K562 (cell line): ENCODE results near the gene IL24. TPM values are rescaled to one million over a fixed set of nuclear protein-coding genes. Genes with fewer than 3 reads are reported as not detected.

Source experiments
- ATAC-seq: fragments of 200-7000 bp; cut with Tn5 transposase; 3 replicates; pipeline ENCODE4 v1.9.1; 2020; ENCODE audit warnings: moderate library complexity
- BruUV-seq: library from RNA; stranded (reverse); fragments of 400-500 nt; replicated peaks from 2 replicates; lab custom pipeline; 2021; lab: Mats Ljungman, UMichigan
- CTCF ChIA-PET: fragments of 300-600 bp; formaldehyde crosslinking; extraction: SDS; loops from one replicate; lab custom pipeline; 2021; ENCODE audit warnings: low intra/inter-chr PET ratio; lab: Yijun Ruan, JAX
- POLR2A ChIA-PET: fragments of 300-600, 350-650 bp; sonication (Branson Sonifier 250); formaldehyde crosslinking; extraction: SDS; loops from one replicate; lab custom pipeline; 2021; ENCODE audit warnings: antibody characterized with exemption, inconsistent platforms; lab: Yijun Ruan, JAX
- DNase-seq, 4 experiments: peaks; one replicate each; pipeline versions ENCODE4 v3.0.0 to v3.0.0-alpha.2; 2011 to 2018; ENCODE audit warnings: low spot score in 3 of 4, mixed read lengths in 3 of 4; ENCODE audit errors: extremely low read depth in 1 of 4
- FAIRE-seq: peaks from 2 replicates; lab custom pipeline; 2011; peaks lifted over from hg19 to GRCh38; lab: Jason Lieb, UNC
- H2AFZ ChIP-seq: 2 replicates; pipeline ENCODE4 v1.6.0; 2011; ENCODE audit warnings: low read depth, low read length, control low read depth, inconsistent platforms
- H3K27ac ChIP-seq: fragments of 200-600 bp; 3 replicates; pipeline ENCODE4 v1.8.0; 2011; ENCODE audit warnings: low read depth, mild to moderate bottlenecking, control low read depth, inconsistent platforms, low read length, moderate library complexity, mixed read lengths; ENCODE audit errors: extremely low read depth
- H3K27me3 ChIP-seq, 2 experiments: fragments of 300-600 bp in 1 of 2; 2 replicates in 1 of 2; 3 replicates in 1 of 2; pipeline versions ENCODE4 v1.6.0 to v1.8.0; 2011; ENCODE audit warnings: inconsistent platforms in 2 of 2, low read length in 2 of 2, mild to moderate bottlenecking in 1 of 2, mixed read lengths in 1 of 2, moderate library complexity in 1 of 2; ENCODE audit not compliant: control insufficient read depth in 2 of 2, insufficient read depth in 2 of 2
- H3K36me3 ChIP-seq: fragments of 300-600 bp; 3 replicates; pipeline ENCODE4 v1.8.0; 2011; ENCODE audit warnings: mild to moderate bottlenecking, low read length, inconsistent platforms; ENCODE audit not compliant: control insufficient read depth, insufficient read depth
- H3K4me1 ChIP-seq, 2 experiments: fragments of 200-600 bp in 1 of 2; replicated peaks in 1 of 2; 2 replicates in 1 of 2; 3 replicates in 1 of 2; pipeline versions ENCODE4 v1.5.1 to v1.8.0; 2011; ENCODE audit warnings: inconsistent platforms in 2 of 2, low read length in 2 of 2, mild to moderate bottlenecking in 1 of 2, mixed read lengths in 1 of 2, moderate library complexity in 1 of 2; ENCODE audit not compliant: control insufficient read depth in 2 of 2, insufficient read depth in 2 of 2
- H3K4me2 ChIP-seq: 2 replicates; pipeline ENCODE4 v1.6.1; 2011; ENCODE audit warnings: low read length, control low read depth, inconsistent platforms, mixed read lengths; ENCODE audit not compliant: insufficient read depth
- H3K4me3 ChIP-seq: fragments of 200-600 bp; sonication (generic), shearing (Covaris generic); 2 replicates; pipeline ENCODE4 v1.5.1; 2016; ENCODE audit warnings: control low read depth, inconsistent platforms
- H3K79me2 ChIP-seq: fragments of 200-600 bp; 3 replicates; pipeline ENCODE4 v1.8.0; 2011; ENCODE audit warnings: low read length, inconsistent platforms; ENCODE audit not compliant: control insufficient read depth, insufficient read depth
- H3K9ac ChIP-seq, 2 experiments: 2 replicates each; pipeline versions ENCODE4 v1.6.0 to v1.6.1; 2011; ENCODE audit warnings: low read depth in 2 of 2, low read length in 2 of 2, control low read depth in 1 of 2, inconsistent platforms in 1 of 2, mild to moderate bottlenecking in 1 of 2, mixed read lengths in 1 of 2; ENCODE audit not compliant: insufficient read depth in 1 of 2
- H3K9me1 ChIP-seq: one replicate; pipeline ENCODE4 v1.6.0; 2011; ENCODE audit warnings: inconsistent platforms, mild to moderate bottlenecking, low read length, moderate library complexity; ENCODE audit not compliant: control insufficient read depth, insufficient read depth
- H3K9me3 ChIP-seq: replicated peaks from 2 replicates; pipeline ENCODE4 v1.5.1; 2011; ENCODE audit warnings: low read depth, low read length, inconsistent platforms; ENCODE audit not compliant: control insufficient read depth, insufficient read depth
- H4K20me1 ChIP-seq: replicated peaks from 2 replicates; pipeline ENCODE4 v1.6.1; 2011; ENCODE audit warnings: low read length, inconsistent platforms, mixed read lengths; ENCODE audit not compliant: control insufficient read depth, insufficient read depth
- ATF1 ChIP-seq, 2 experiments: fragments of 450-650 bp in 1 of 2; IDR thresholded peaks; 2 replicates each; pipeline ENCODE4 v1.6.1; 2016; ENCODE audit warnings: missing compliant biosample characterization in 1 of 2, missing genetic modification characterization in 1 of 2
- CHD4 ChIP-seq: fragments of 200-600 bp; sonication (generic); IDR thresholded peaks from 3 replicates; pipeline ENCODE4 v1.6.1; 2012; ENCODE audit warnings: low read depth, mild to moderate bottlenecking, mixed read lengths, low read length, inconsistent platforms; ENCODE audit not compliant: insufficient read depth, insufficient replicate concordance, poor library complexity, severe bottlenecking
- ETV1 ChIP-seq: fragments of 450-650 bp; conservative IDR thresholded peaks from 2 replicates; pipeline ENCODE4 v1.6.1; 2016; ENCODE audit warnings: missing genetic modification characterization, control low read depth, low read depth, missing compliant biosample characterization
- GABPA ChIP-seq: fragments of 200-800 bp; sonication (Bioruptor generic); conservative IDR thresholded peaks from 2 replicates; pipeline ENCODE4 v1.6.1; 2016; ENCODE audit warnings: low read depth, missing genetic modification characterization, missing compliant biosample characterization
- HDAC6 ChIP-seq: IDR thresholded peaks from 2 replicates; pipeline ENCODE4 v1.6.1; 2012; ENCODE audit warnings: low read depth, mild to moderate bottlenecking, control low read depth, inconsistent platforms, low read length, moderate library complexity
- MBD1 ChIP-seq: fragments of 250-450 bp; sonication (Bioruptor Pico); IDR thresholded peaks from 2 replicates; pipeline ENCODE4 v1.8.0; 2022; ENCODE audit warnings: inconsistent platforms
- MLX ChIP-seq, 2 experiments: fragments of 450-650 bp in 1 of 2; sonication (generic) in 1 of 2; formaldehyde crosslinking; conservative IDR thresholded peaks; 2 replicates each; pipeline versions ENCODE4 v1.4.0 to v1.8.1; 2020 to 2022; ENCODE audit warnings: mild to moderate bottlenecking in 1 of 2, missing genetic modification reagents in 1 of 2
- NONO ChIP-seq, 2 experiments: fragments of 200-400 bp in 1 of 2; fragments of 450-650 bp in 1 of 2; formaldehyde crosslinking in 1 of 2; IDR thresholded peaks; 2 replicates each; pipeline ENCODE4 v1.6.1; 2017; ENCODE audit warnings: low read depth in 2 of 2, mild to moderate bottlenecking in 2 of 2, moderate library complexity in 2 of 2, low read length in 1 of 2
- PHTF2 ChIP-seq: fragments of 250-450 bp; sonication (Bioruptor Pico); IDR thresholded peaks from 2 replicates; pipeline ENCODE4 v1.5.0; 2021; ENCODE audit warnings: mild to moderate bottlenecking
- SMARCA5 ChIP-seq: fragments of 450-650 bp; IDR thresholded peaks from 2 replicates; pipeline ENCODE4 v1.6.1; 2016
- STAG1 ChIP-seq: sonication (generic); formaldehyde crosslinking; IDR thresholded peaks from 2 replicates; pipeline ENCODE4 v1.5.0; 2020; ENCODE audit warnings: missing genetic modification reagents, borderline replicate concordance
- STAT5A ChIP-seq: IDR thresholded peaks from 2 replicates; pipeline ENCODE4 v1.6.1; 2012; ENCODE audit warnings: low read length, inconsistent platforms, borderline replicate concordance
- ZNF146 ChIP-seq: IDR thresholded peaks from one replicate; pipeline ENCODE4 v1.6.1; 2018; ENCODE audit warnings: missing compliant biosample characterization; ENCODE audit not compliant: unreplicated experiment
- ZNF280B ChIP-seq: fragments of 250-450 bp; sonication (Bioruptor Pico); IDR thresholded peaks from 2 replicates; pipeline ENCODE4 v1.5.1; 2021; ENCODE audit warnings: mild to moderate bottlenecking
- ZNF311 ChIP-seq: fragments of 250-450 bp; sonication (Bioruptor Pico); IDR thresholded peaks from 2 replicates; pipeline ENCODE4 v1.4.0; 2020; ENCODE audit warnings: mild to moderate bottlenecking, moderate library complexity
- ZNF57 ChIP-seq: fragments of 450-650 bp; formaldehyde crosslinking; IDR thresholded peaks from 2 replicates; pipeline ENCODE4 v1.4.0; 2020; ENCODE audit warnings: mild to moderate bottlenecking, moderate library complexity
- ZNF785 ChIP-seq: fragments of 250-450 bp; sonication (Bioruptor Pico); IDR thresholded peaks from 2 replicates; pipeline ENCODE4 v1.4.0; 2020; ENCODE audit warnings: mild to moderate bottlenecking
- WGBS: fragments of 100-300 bp; shearing (Covaris generic); methylation state at CpG from one replicate; pipeline ENCODE4 v1.1.6; 2016; ENCODE audit warnings: low coverage, mixed read lengths; ENCODE audit not compliant: insufficient coverage; ENCODE audit errors: missing lambda C conversion rate; 5-methylcytosine and 5-hydroxymethylcytosine counted together
- in situ Hi-C: fragments of 300-500 bp; cut with MboI; formaldehyde crosslinking; loops from 4 replicates; pipeline ENCODE4 v1.15.0; 2018; ENCODE audit warnings: inconsistent platforms, mixed read lengths
- intact Hi-C: fragments of 100-400 bp; cut with micrococcal nuclease; formaldehyde crosslinking; loops from 2 replicates; pipeline ENCODE4 v1.14.2; 2022
- polyA plus RNA-seq, 8 experiments: library from polyadenylated mRNA; depleted of rRNA in 4 of 8; stranded (reverse) in 5 of 8; unstranded in 3 of 8; fragments of >200 nt; fragmentation: Nextera tagmentation in 2 of 8; fragmentation: Illumina TruSeq in 1 of 8; extraction: Ambion mirVana in 2 of 8; extraction: Trizol in 1 of 8; gene quantifications; 2 replicates each; pipeline versions ENCODE4 v1.2.1 to v1.2.3, GENCODE V29; 2011 to 2014; ENCODE audit warnings: inconsistent platforms in 1 of 8, missing spikeins in 1 of 8
- total RNA-seq, 7 experiments: library from RNA; depleted of rRNA in 6 of 7; stranded (reverse); fragments of >200 nt in 6 of 7; fragmentation: Illumina TruSeq in 2 of 7; extraction: Trizol in 2 of 7; gene quantifications; 2 replicates each; pipeline versions ENCODE4 v1.2.1 to v1.2.3, GENCODE V29; 2011 to 2021; ENCODE audit warnings: low replicate concordance in 1 of 7

The IL24 gene
- total and polyA plus RNA-seq, 9 of the 15 experiments (the other 6 are each of a cell fraction or from before 2014, with no cell fraction given) = 0.04 to 0.19 TPM; not detected in 7

GRCh38 chr1:206921772-206922265 lies 24.6 kb downstream of the IL24 start, which contains the start of gene FCMR:
Gene FCMR, minus strand, starts transcription at chr1:206921941. Its CDS starts 87 bp downstream, at chr1:206921854.
- no peaks in the 10 kb centered on the region for H3K9me1 ChIP-seq
- no peak for TF ChIP-seq CHD4
- 0 out of 2 replicates have a peak, but pooled peaks have one; percentile 14 for TF ChIP-seq ETV1 (tag)
- TF ChIP-seq NONO (IDR thresholded peaks at IDR 0.05; ENCODE audit: low read depth in 2 of 2, low read length in 1 of 2) = no peak
- TF ChIP-seq MBD1 (CRISPR knock-in tag) = no peak
- no peak for TF ChIP-seq ZNF57 (CRISPR knock-in tag)
- no peak for TF ChIP-seq ATF1 (CRISPR knock-in tag; IDR thresholded peaks at IDR 0.05)
- TF ChIP-seq ATF1 (tag; IDR thresholded peaks at IDR 0.05) = no peak
- no peak for TF ChIP-seq PHTF2
- no peak for TF ChIP-seq ZNF146 (CRISPR knock-in tag)
- no peak for TF ChIP-seq SMARCA5
- no peak for TF ChIP-seq MLX (CRISPR knock-in tag; conservative IDR thresholded peaks at IDR 0.05)
- TF ChIP-seq STAG1 (CRISPR knock-in tag) = no peak
- TF ChIP-seq STAT5A = no peak
- no peak for TF ChIP-seq HDAC6
- peak; percentile 28; the same call in 1 of the 2 replicates for TF ChIP-seq GABPA (tag)
- TF ChIP-seq ZNF311 = no peak
- no peak for TF ChIP-seq ZNF785 (CRISPR knock-in tag)
- TF ChIP-seq ZNF280B (CRISPR knock-in tag) = no peak
- peaks cover 2 to 9% of the 10 kb centered on the region in 2 experiments; a peak in 3 of 5 replicates for H3K27me3 ChIP-seq
- DNase-seq = no peak
- peak within 1 kb of the TSS; percentile 70 for H2AFZ ChIP-seq
- no peak within 1 kb of the TSS for H3K4me2 ChIP-seq
- H3K9me3 ChIP-seq = no peaks in the 10 kb centered on the region; the same call in 1 of the 2 replicates
- H3K4me1 ChIP-seq = peaks cover 4 to 20% of the 10 kb centered on the region in 2 experiments
- no TSS peak for BruUV-seq
- in situ Hi-C loops = loop anchor here (25.0 kb wide), 1 partner anchor 310 kb away; the partner anchor contains the start of gene EIF2D
- H3K9ac ChIP-seq = no peak within 1 kb of the TSS
- FAIRE-seq = no peak
- ChIA-PET POLR2A (interaction anchor here (0.6 to 2.1 kb wide), 7 partner anchors 10 to 302 kb away, joined by 3 to 6 read pairs (median 3); no protein-coding TSS in a partner anchor), CTCF (no interaction called here)
- H3K27ac ChIP-seq = no peak within 1 kb of the TSS
- no peaks in the 10 kb centered on the region for H3K36me3 ChIP-seq
- ATAC-seq = no peak
- intact Hi-C loops = no loop called here
- WGBS = 7% methylated on average over 7 of the region's 7 CpGs
- H4K20me1 ChIP-seq = no peaks in the 10 kb centered on the region
- no peak within 1 kb of the TSS for H3K4me3 ChIP-seq
- no peaks in the 10 kb centered on the region for H3K79me2 ChIP-seq
